T-helper 2 cell treated with Interferon-gamma antibody and Interleukin-4, amounts not matched to agents 5 μg/mL and 100 μg/mL, for 36 hours (primary cell): Measurements from ENCODE around the gene DYSF.

Source experiments
- DNase-seq: peaks from one replicate; pipeline ENCODE4 v3.0.0; 2021; ENCODE audit warnings: low spot score
- H3K27ac Mint-ChIP-seq: one replicate; pipeline ENCODE4 v1.8.0; 2021; ENCODE audit warnings: mild to moderate bottlenecking, mixed read lengths
- H3K27me3 Mint-ChIP-seq: one replicate; pipeline ENCODE4 v1.8.0; 2021; ENCODE audit warnings: low read depth, mixed read lengths
- H3K36me3 Mint-ChIP-seq: one replicate; pipeline ENCODE4 v1.8.0; 2021; ENCODE audit warnings: low read depth, mixed read lengths
- H3K4me1 Mint-ChIP-seq: one replicate; pipeline ENCODE4 v1.8.0; 2021; ENCODE audit warnings: low read depth, mixed read lengths
- H3K4me3 Mint-ChIP-seq: one replicate; pipeline ENCODE4 v1.8.0; 2022; ENCODE audit warnings: mild to moderate bottlenecking, moderate library complexity, mixed read lengths
- H3K9me3 Mint-ChIP-seq: one replicate; pipeline ENCODE4 v1.8.0; 2021; ENCODE audit warnings: mixed read lengths

The DYSF gene

GRCh38 chr2:71528131-71528591, 74.8 kb downstream of the DYSF start:
- H3K9me3 Mint-ChIP-seq, result no peaks in the 10 kb centered on the region
- no peak overlapping the region for H3K4me3 Mint-ChIP-seq
- no peak overlapping the region for H3K27ac Mint-ChIP-seq
- H3K27me3 Mint-ChIP-seq, result no peaks in the 10 kb centered on the region
- H3K36me3 Mint-ChIP-seq, result no peaks in the 10 kb centered on the region
- H3K4me1 Mint-ChIP-seq, result no peaks in the 10 kb centered on the region
- no peak for DNase-seq

- Mint-ChIP-seq H3K9me3 (no peaks in the 10 kb centered on the region), H3K27ac (no peak overlapping the region), H3K36me3 (no peaks in the 10 kb centered on the region), H3K27me3 (no peaks in the 10 kb centered on the region), H3K4me1 (no peaks in the 10 kb centered on the region), H3K4me3 (no peak overlapping the region)
- no peak for DNase-seq
These were observed 75.4 kb downstream of the DYSF start for GRCh38 chr2:71528749-71529148.

GRCh38 chr2:71530211-71530610, 76.8 kb downstream of the DYSF start:
- Mint-ChIP-seq H3K4me3 (no peak overlapping the region), H3K27me3 (no peaks in the 10 kb centered on the region), H3K9me3 (no peaks in the 10 kb centered on the region), H3K4me1 (no peaks in the 10 kb centered on the region), H3K36me3 (no peaks in the 10 kb centered on the region), H3K27ac (no peak overlapping the region)
- DNase-seq, result no peak

GRCh38 chr2:71530641-71531332, 77.4 kb downstream of the DYSF start:
- Mint-ChIP-seq H3K27me3 (no peaks in the 10 kb centered on the region), H3K4me1 (no peaks in the 10 kb centered on the region), H3K4me3 (no peak overlapping the region), H3K9me3 (no peaks in the 10 kb centered on the region), H3K36me3 (no peaks in the 10 kb centered on the region), H3K27ac (no peak overlapping the region)
- no peak for DNase-seq

- H3K27ac Mint-ChIP-seq, result no peak overlapping the region
- DNase-seq, result no peak
These were observed 78.2 kb downstream of the DYSF start for GRCh38 chr2:71531522-71532047.

GRCh38 chr2:71532327-71532726, 79.0 kb downstream of the DYSF start:
- Mint-ChIP-seq H3K27me3 (no peaks in the 10 kb centered on the region), H3K9me3 (no peaks in the 10 kb centered on the region), H3K36me3 (no peaks in the 10 kb centered on the region), H3K4me3 (no peak overlapping the region), H3K27ac (no peak overlapping the region), H3K4me1 (no peaks in the 10 kb centered on the region)
- DNase-seq, result no peak

More at GRCh38 chr2:71531522-71532047, 78.2 kb downstream of the DYSF start:
- H3K36me3 Mint-ChIP-seq, result no peaks in the 10 kb centered on the region
- H3K4me3 Mint-ChIP-seq, result no peak overlapping the region
- H3K27me3 Mint-ChIP-seq, result no peaks in the 10 kb centered on the region
- H3K9me3 Mint-ChIP-seq, result no peaks in the 10 kb centered on the region
- H3K4me1 Mint-ChIP-seq, result no peaks in the 10 kb centered on the region

- Mint-ChIP-seq H3K27ac (no peak overlapping the region), H3K4me1 (no peaks in the 10 kb centered on the region), H3K9me3 (no peaks in the 10 kb centered on the region), H3K27me3 (no peaks in the 10 kb centered on the region), H3K4me3 (no peak overlapping the region), H3K36me3 (no peaks in the 10 kb centered on the region)
- no peak for DNase-seq
These were observed 80.8 kb downstream of the DYSF start for GRCh38 chr2:71534201-71534600.

GRCh38 chr2:71534826-71535225, 81.5 kb downstream of the DYSF start:
- Mint-ChIP-seq H3K9me3 (no peaks in the 10 kb centered on the region), H3K4me3 (no peak overlapping the region), H3K4me1 (no peaks in the 10 kb centered on the region), H3K36me3 (no peaks in the 10 kb centered on the region), H3K27ac (no peak overlapping the region), H3K27me3 (no peaks in the 10 kb centered on the region)
- no peak for DNase-seq

GRCh38 chr2:71535526-71535925, 82.2 kb downstream of the DYSF start:
- Mint-ChIP-seq H3K36me3 (no peaks in the 10 kb centered on the region), H3K4me1 (no peaks in the 10 kb centered on the region), H3K27me3 (no peaks in the 10 kb centered on the region), H3K27ac (no peak overlapping the region), H3K9me3 (no peaks in the 10 kb centered on the region), H3K4me3 (no peak overlapping the region)
- no peak for DNase-seq

GRCh38 chr2:71536226-71536671, 82.9 kb downstream of the DYSF start:
- H3K27me3 Mint-ChIP-seq, result no peaks in the 10 kb centered on the region
- DNase-seq, result no peak
- no peaks in the 10 kb centered on the region for H3K36me3 Mint-ChIP-seq
- no peaks in the 10 kb centered on the region for H3K4me1 Mint-ChIP-seq
- no peak overlapping the region for H3K4me3 Mint-ChIP-seq
- no peak overlapping the region for H3K27ac Mint-ChIP-seq
- no peaks in the 10 kb centered on the region for H3K9me3 Mint-ChIP-seq

GRCh38 chr2:71538241-71538640, 84.9 kb downstream of the DYSF start:
- Mint-ChIP-seq H3K27ac (no peak overlapping the region), H3K27me3 (no peaks in the 10 kb centered on the region), H3K9me3 (no peaks in the 10 kb centered on the region), H3K4me1 (no peaks in the 10 kb centered on the region), H3K36me3 (no peaks in the 10 kb centered on the region), H3K4me3 (no peak overlapping the region)
- DNase-seq, result no peak

GRCh38 chr2:71538656-71539265, 85.4 kb downstream of the DYSF start:
- no peaks in the 10 kb centered on the region for H3K4me1 Mint-ChIP-seq
- H3K27me3 Mint-ChIP-seq, result no peaks in the 10 kb centered on the region
- no peak for DNase-seq
- H3K27ac Mint-ChIP-seq, result no peak overlapping the region
- no peaks in the 10 kb centered on the region for H3K9me3 Mint-ChIP-seq
- H3K4me3 Mint-ChIP-seq, result no peak overlapping the region
- H3K36me3 Mint-ChIP-seq, result no peaks in the 10 kb centered on the region

- H3K27ac Mint-ChIP-seq, result no peak overlapping the region
- H3K36me3 Mint-ChIP-seq, result no peaks in the 10 kb centered on the region
These were observed 87.5 kb downstream of the DYSF start for GRCh38 chr2:71540818-71541217.

GRCh38 chr2:71544919-71545571, 91.7 kb downstream of the DYSF start:
- H3K4me1 Mint-ChIP-seq, result peaks cover 6% of the 10 kb centered on the region
- H3K27ac Mint-ChIP-seq, result no peak overlapping the region
- peaks cover 7% of the 10 kb centered on the region for H3K27me3 Mint-ChIP-seq
- no peaks in the 10 kb centered on the region for H3K9me3 Mint-ChIP-seq
- H3K4me3 Mint-ChIP-seq, result peak overlapping the region; percentile 42
- no peak for DNase-seq
- H3K36me3 Mint-ChIP-seq, result no peaks in the 10 kb centered on the region

More at GRCh38 chr2:71540818-71541217, 87.5 kb downstream of the DYSF start:
- Mint-ChIP-seq H3K4me1 (peaks cover 6% of the 10 kb centered on the region), H3K9me3 (no peaks in the 10 kb centered on the region), H3K4me3 (no peak overlapping the region), H3K27me3 (peaks cover 7% of the 10 kb centered on the region)
- DNase-seq, result no peak
